HG02798 (cell line): Measurements from ENCODE around the gene GKAP1.
"Not testable (repeated sequence)": the region's sequence is repeated elsewhere in the genome, so short reads cannot be mapped to it uniquely, and the experiment has no call there.

ENCODE experiments used
- ATAC-seq: cut with Tn5 transposase; IDR thresholded peaks from one replicate; pipeline ENCODE4 v1.9.1; 2021; ENCODE audit warnings: mild to moderate bottlenecking; ENCODE audit not compliant: unreplicated experiment, poor library complexity

Gene GKAP1

GRCh38 chr9:83733739-83734138 is 83.8 kb downstream of the GKAP1 start:
- ATAC-seq: no peak

- ATAC-seq: not testable (repeated sequence)
These were observed 88.8 kb downstream of the GKAP1 start for GRCh38 chr9:83728591-83729368.

GRCh38 chr9:83724436-83724835 is 93.1 kb downstream of the GKAP1 start:
- no peak for ATAC-seq

GRCh38 chr9:83722726-83723495 is 94.7 kb downstream of the GKAP1 start:
- no peak for ATAC-seq

GRCh38 chr9:83721509-83721908 is 96.1 kb downstream of the GKAP1 start:
- no peak for ATAC-seq

GRCh38 chr9:83715794-83716193 is 101.8 kb downstream of the GKAP1 start:
- ATAC-seq: no peak

- no peak for ATAC-seq
These were observed 102.3 kb downstream of the GKAP1 start for GRCh38 chr9:83715221-83715620.

- ATAC-seq: peak; percentile 42
These were observed 103.2 kb downstream of the GKAP1 start for GRCh38 chr9:83714329-83714728.

- peak; percentile 49 for ATAC-seq
These were observed 108.9 kb downstream of the GKAP1 start for GRCh38 chr9:83708515-83709158.

- peak; percentile 78 for ATAC-seq
These were observed 109.6 kb downstream of the GKAP1 start, which contains the start of gene UBQLN1 for GRCh38 chr9:83707768-83708514. Gene UBQLN1, minus strand, starts transcription at chr9:83707958. Its CDS starts 279 bp downstream, at chr9:83707679.

GRCh38 chr9:83707518-83707767 is 110.1 kb downstream of the GKAP1 start:
- peak; percentile 47 for ATAC-seq

- peak; percentile 8 for ATAC-seq
These were observed 110.7 kb downstream of the GKAP1 start for GRCh38 chr9:83706676-83707517.

GRCh38 chr9:83705219-83705651 is 112.3 kb downstream of the GKAP1 start:
- ATAC-seq: peak; percentile 22

GRCh38 chr9:83701769-83702168 is 115.8 kb downstream of the GKAP1 start:
- no peak for ATAC-seq

- no peak for ATAC-seq
These were observed 116.3 kb downstream of the GKAP1 start for GRCh38 chr9:83701286-83701685.

GRCh38 chr9:83699615-83700014 is 118.0 kb downstream of the GKAP1 start:
- peak; percentile 57 for ATAC-seq

- peak; percentile 34 for ATAC-seq
These were observed 118.5 kb downstream of the GKAP1 start for GRCh38 chr9:83698976-83699585.

GRCh38 chr9:83691492-83691891 is 126.1 kb downstream of the GKAP1 start:
- no peak for ATAC-seq
